K562 (cell line): ENCODE measurements around the gene ARHGAP42. TPM values are rescaled to one million over a fixed set of nuclear protein-coding genes. Genes with fewer than 3 reads are reported as not detected.
"Not testable (repeated sequence)": the region's sequence is repeated elsewhere in the genome, so short reads cannot be mapped to it uniquely, and the experiment has no call there.

ENCODE experiments used
- ATAC-seq: fragments of 200-7000 bp; cut with Tn5 transposase; 3 replicates; pipeline ENCODE4 v1.9.1; 2020; ENCODE audit warnings: moderate library complexity
- BruUV-seq: library from RNA; stranded (reverse); fragments of 400-500 nt; replicated peaks from 2 replicates; lab custom pipeline; 2021; lab: Mats Ljungman, UMichigan
- CTCF ChIA-PET: fragments of 300-600 bp; formaldehyde crosslinking; extraction: SDS; loops from one replicate; lab custom pipeline; 2021; ENCODE audit warnings: low intra/inter-chr PET ratio; lab: Yijun Ruan, JAX
- POLR2A ChIA-PET: fragments of 300-600, 350-650 bp; sonication (Branson Sonifier 250); formaldehyde crosslinking; extraction: SDS; loops from one replicate; lab custom pipeline; 2021; ENCODE audit warnings: antibody characterized with exemption, inconsistent platforms; lab: Yijun Ruan, JAX
- DNase-seq, 4 experiments: peaks; one replicate each; pipeline versions ENCODE4 v3.0.0 to v3.0.0-alpha.2; 2011 to 2018; ENCODE audit warnings: low spot score in 3 of 4, mixed read lengths in 3 of 4; ENCODE audit errors: extremely low read depth in 1 of 4
- FAIRE-seq: peaks from 2 replicates; lab custom pipeline; 2011; peaks lifted over from hg19 to GRCh38; lab: Jason Lieb, UNC
- H2AFZ ChIP-seq: 2 replicates; pipeline ENCODE4 v1.6.0; 2011; ENCODE audit warnings: low read depth, low read length, control low read depth, inconsistent platforms
- H3K27ac ChIP-seq: fragments of 200-600 bp; 3 replicates; pipeline ENCODE4 v1.8.0; 2011; ENCODE audit warnings: low read depth, mild to moderate bottlenecking, control low read depth, inconsistent platforms, low read length, moderate library complexity, mixed read lengths; ENCODE audit errors: extremely low read depth
- H3K27me3 ChIP-seq, 2 experiments: fragments of 300-600 bp in 1 of 2; 2 replicates in 1 of 2; 3 replicates in 1 of 2; pipeline versions ENCODE4 v1.6.0 to v1.8.0; 2011; ENCODE audit warnings: inconsistent platforms in 2 of 2, low read length in 2 of 2, mild to moderate bottlenecking in 1 of 2, mixed read lengths in 1 of 2, moderate library complexity in 1 of 2; ENCODE audit not compliant: control insufficient read depth in 2 of 2, insufficient read depth in 2 of 2
- H3K36me3 ChIP-seq: fragments of 300-600 bp; 3 replicates; pipeline ENCODE4 v1.8.0; 2011; ENCODE audit warnings: mild to moderate bottlenecking, low read length, inconsistent platforms; ENCODE audit not compliant: control insufficient read depth, insufficient read depth
- H3K4me1 ChIP-seq, 2 experiments: fragments of 200-600 bp in 1 of 2; replicated peaks in 1 of 2; 2 replicates in 1 of 2; 3 replicates in 1 of 2; pipeline versions ENCODE4 v1.5.1 to v1.8.0; 2011; ENCODE audit warnings: inconsistent platforms in 2 of 2, low read length in 2 of 2, mild to moderate bottlenecking in 1 of 2, mixed read lengths in 1 of 2, moderate library complexity in 1 of 2; ENCODE audit not compliant: control insufficient read depth in 2 of 2, insufficient read depth in 2 of 2
- H3K4me2 ChIP-seq: 2 replicates; pipeline ENCODE4 v1.6.1; 2011; ENCODE audit warnings: low read length, control low read depth, inconsistent platforms, mixed read lengths; ENCODE audit not compliant: insufficient read depth
- H3K4me3 ChIP-seq: fragments of 200-600 bp; sonication (generic), shearing (Covaris generic); 2 replicates; pipeline ENCODE4 v1.5.1; 2016; ENCODE audit warnings: control low read depth, inconsistent platforms
- H3K79me2 ChIP-seq: fragments of 200-600 bp; 3 replicates; pipeline ENCODE4 v1.8.0; 2011; ENCODE audit warnings: low read length, inconsistent platforms; ENCODE audit not compliant: control insufficient read depth, insufficient read depth
- H3K9ac ChIP-seq, 2 experiments: 2 replicates each; pipeline versions ENCODE4 v1.6.0 to v1.6.1; 2011; ENCODE audit warnings: low read depth in 2 of 2, low read length in 2 of 2, control low read depth in 1 of 2, inconsistent platforms in 1 of 2, mild to moderate bottlenecking in 1 of 2, mixed read lengths in 1 of 2; ENCODE audit not compliant: insufficient read depth in 1 of 2
- H3K9me1 ChIP-seq: one replicate; pipeline ENCODE4 v1.6.0; 2011; ENCODE audit warnings: inconsistent platforms, mild to moderate bottlenecking, low read length, moderate library complexity; ENCODE audit not compliant: control insufficient read depth, insufficient read depth
- H3K9me3 ChIP-seq: replicated peaks from 2 replicates; pipeline ENCODE4 v1.5.1; 2011; ENCODE audit warnings: low read depth, low read length, inconsistent platforms; ENCODE audit not compliant: control insufficient read depth, insufficient read depth
- H4K20me1 ChIP-seq: replicated peaks from 2 replicates; pipeline ENCODE4 v1.6.1; 2011; ENCODE audit warnings: low read length, inconsistent platforms, mixed read lengths; ENCODE audit not compliant: control insufficient read depth, insufficient read depth
- ARID2 ChIP-seq: fragments of 450-650 bp; IDR thresholded peaks from 2 replicates; pipeline ENCODE4 v1.6.1; 2017; ENCODE audit warnings: antibody characterized with exemption, mild to moderate bottlenecking
- ATF7 ChIP-seq: fragments of 450-650 bp; IDR thresholded peaks from 2 replicates; pipeline ENCODE4 v1.7.1; 2014; ENCODE audit warnings: mild to moderate bottlenecking, moderate library complexity
- BCOR ChIP-seq: fragments of 450-650 bp; IDR thresholded peaks from 2 replicates; pipeline ENCODE4 v1.6.1; 2016
- HLTF ChIP-seq: fragments of 450-650 bp; IDR thresholded peaks from 2 replicates; pipeline ENCODE4 v1.6.1; 2016
- KDM1A ChIP-seq, 2 experiments: fragments of 450-650 bp; IDR thresholded peaks; 2 replicates each; pipeline ENCODE4 v1.6.1; 2016; ENCODE audit warnings: mild to moderate bottlenecking in 2 of 2
- NUFIP1 ChIP-seq: fragments of 450-650 bp; IDR thresholded peaks from 2 replicates; pipeline ENCODE4 v1.6.1; 2018; ENCODE audit not compliant: partially characterized antibody
- RBM17 ChIP-seq: fragments of 200-400 bp; formaldehyde crosslinking; IDR thresholded peaks from 2 replicates; pipeline ENCODE4 v1.6.1; 2017; ENCODE audit warnings: low read depth, mild to moderate bottlenecking, low read length, borderline replicate concordance
- TEAD2 ChIP-seq: fragments of 450-650 bp; IDR thresholded peaks from 2 replicates; pipeline ENCODE4 v1.6.1; 2016; ENCODE audit warnings: missing genetic modification characterization, control low read depth, missing compliant biosample characterization
- TOE1 ChIP-seq, 2 experiments: fragments of 450-650 bp in 1 of 2; sonication (generic) in 1 of 2; formaldehyde crosslinking in 1 of 2; IDR thresholded peaks; 2 replicates each; pipeline versions ENCODE4 v1.7.1 to v1.8.0; 2016 to 2022; ENCODE audit warnings: borderline replicate concordance in 2 of 2, mild to moderate bottlenecking in 2 of 2, antibody characterized with exemption in 1 of 2, inconsistent platforms in 1 of 2, low read depth in 1 of 2, missing genetic modification reagents in 1 of 2, moderate library complexity in 1 of 2
- ZNF146 ChIP-seq: IDR thresholded peaks from one replicate; pipeline ENCODE4 v1.6.1; 2018; ENCODE audit warnings: missing compliant biosample characterization; ENCODE audit not compliant: unreplicated experiment
- in situ Hi-C: fragments of 300-500 bp; cut with MboI; formaldehyde crosslinking; loops from 4 replicates; pipeline ENCODE4 v1.15.0; 2018; ENCODE audit warnings: inconsistent platforms, mixed read lengths
- intact Hi-C: fragments of 100-400 bp; cut with micrococcal nuclease; formaldehyde crosslinking; loops from 2 replicates; pipeline ENCODE4 v1.14.2; 2022
- polyA plus RNA-seq, 8 experiments: library from polyadenylated mRNA; depleted of rRNA in 4 of 8; stranded (reverse) in 5 of 8; unstranded in 3 of 8; fragments of >200 nt; fragmentation: Nextera tagmentation in 2 of 8; fragmentation: Illumina TruSeq in 1 of 8; extraction: Ambion mirVana in 2 of 8; extraction: Trizol in 1 of 8; gene quantifications; 2 replicates each; pipeline versions ENCODE4 v1.2.1 to v1.2.3, GENCODE V29; 2011 to 2014; ENCODE audit warnings: inconsistent platforms in 1 of 8, missing spikeins in 1 of 8
- total RNA-seq, 7 experiments: library from RNA; depleted of rRNA in 6 of 7; stranded (reverse); fragments of >200 nt in 6 of 7; fragmentation: Illumina TruSeq in 2 of 7; extraction: Trizol in 2 of 7; gene quantifications; 2 replicates each; pipeline versions ENCODE4 v1.2.1 to v1.2.3, GENCODE V29; 2011 to 2021; ENCODE audit warnings: low replicate concordance in 1 of 7
- TF ChIP-seq, protein P1 (sequence below): sonication (generic); formaldehyde crosslinking; IDR thresholded peaks from 2 replicates; pipeline ENCODE4 v1.8.0; 2022; ENCODE audit warnings: missing genetic modification reagents, mild to moderate bottlenecking, borderline replicate concordance

Gene ARHGAP42
- total and polyA plus RNA-seq, 9 of the 15 experiments (the other 6 are each of a cell fraction or from before 2014, with no cell fraction given) = 0.95 to 6.1 (median 2.4) TPM

DNA sequence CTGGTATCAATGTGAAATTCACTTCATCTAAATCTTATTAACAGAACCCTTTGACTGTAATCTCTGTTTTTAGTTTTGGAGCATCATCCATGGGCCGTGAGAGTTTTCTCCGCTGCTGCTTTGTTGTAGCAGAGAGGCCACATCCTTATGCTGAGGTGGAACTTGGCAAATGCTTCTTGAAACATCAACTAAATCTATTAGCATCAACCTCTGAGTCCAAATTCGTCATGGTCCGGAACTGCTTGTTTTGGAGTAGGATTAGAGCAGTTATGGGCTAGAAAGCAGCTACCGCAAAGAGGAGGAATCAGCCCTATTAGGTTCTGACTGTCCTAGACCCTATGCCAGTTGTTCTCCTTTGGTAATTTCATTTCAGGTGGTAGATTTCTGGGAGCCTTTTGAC, 324.8 kb downstream of the ARHGAP42 start (continued):
- no peak for TF ChIP-seq TEAD2 (tag)
- TF ChIP-seq NUFIP1 = no peak
- TF ChIP-seq, protein P1, sequence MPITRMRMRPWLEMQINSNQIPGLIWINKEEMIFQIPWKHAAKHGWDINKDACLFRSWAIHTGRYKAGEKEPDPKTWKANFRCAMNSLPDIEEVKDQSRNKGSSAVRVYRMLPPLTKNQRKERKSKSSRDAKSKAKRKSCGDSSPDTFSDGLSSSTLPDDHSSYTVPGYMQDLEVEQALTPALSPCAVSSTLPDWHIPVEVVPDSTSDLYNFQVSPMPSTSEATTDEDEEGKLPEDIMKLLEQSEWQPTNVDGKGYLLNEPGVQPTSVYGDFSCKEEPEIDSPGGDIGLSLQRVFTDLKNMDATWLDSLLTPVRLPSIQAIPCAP (CRISPR knock-in tag) = no peak
- no peak for TF ChIP-seq ATF7
- TF ChIP-seq HLTF = no peak
- TF ChIP-seq TOE1 (IDR thresholded peaks at IDR 0.05; ENCODE audit: borderline replicate concordance) = no peak
- TF ChIP-seq TOE1 (CRISPR knock-in tag; IDR thresholded peaks at IDR 0.05; ENCODE audit: borderline replicate concordance, low read depth) = no peak
- TF ChIP-seq ARID2 = no peak
- TF ChIP-seq RBM17 = no peak

DNA sequence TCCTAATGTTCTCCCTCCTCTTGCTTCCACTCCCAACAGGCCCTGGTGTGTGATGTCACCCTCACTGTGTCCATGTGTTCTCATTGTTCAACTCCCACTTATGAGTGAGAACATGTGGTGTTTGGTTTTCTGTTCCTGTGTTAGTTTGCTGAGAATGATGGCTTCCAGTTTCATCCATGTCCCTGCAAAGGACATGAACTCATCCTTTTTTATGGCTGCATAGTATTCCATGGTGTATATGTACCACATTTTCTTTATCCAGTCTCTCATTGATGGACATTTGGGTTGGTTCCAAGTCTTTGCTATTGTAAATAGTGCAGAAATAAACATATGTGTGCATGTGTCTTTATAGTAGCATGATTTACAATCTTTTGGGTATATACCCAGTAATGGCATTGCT, 326.6 kb downstream of the ARHGAP42 start:
- H3K9ac ChIP-seq, H4K20me1 ChIP-seq, H3K27ac ChIP-seq, H3K4me3 ChIP-seq, CTCF ChIA-PET, H3K27me3 ChIP-seq, POLR2A ChIA-PET, H3K9me3 ChIP-seq, in situ Hi-C loops, DNase-seq, FAIRE-seq, BruUV-seq, H3K36me3 ChIP-seq, H3K9me1 ChIP-seq, ATAC-seq, H3K4me1 ChIP-seq, H3K79me2 ChIP-seq, intact Hi-C loops, H2AFZ ChIP-seq, H3K4me2 ChIP-seq: not testable (repeated sequence)
- TF ChIP-seq ZNF146 (CRISPR knock-in tag) (peak; percentile 57), KDM1A (IDR thresholded peaks at IDR 0.05) (peak in 1 of 2 experiments; percentile 18; a peak in 1 of 4 replicates), BCOR (peak; percentile 53; the same call in 1 of the 2 replicates)
